MM.1S (cell line): ENCODE measurements around the gene UBAC2.

Experiments
- CTCF ChIP-seq: fragments of 300-600 bp; sonication (generic); IDR thresholded peaks from 2 replicates; pipeline ENCODE4 v1.5.1; 2016; ENCODE audit warnings: antibody characterized with exemption, low read length, mixed read lengths
- EZH2 ChIP-seq: fragments of 300-600 bp; sonication (generic); optimal IDR thresholded peaks from 2 replicates; pipeline ENCODE3; 2017; ENCODE audit warnings: low read depth, mild to moderate bottlenecking, antibody characterized with exemption, low read length, mixed read lengths
- EZH2phosphoT487 ChIP-seq: fragments of 300-600 bp; sonication (generic); IDR thresholded peaks from 2 replicates; pipeline ENCODE4 v1.6.1; 2018; ENCODE audit warnings: antibody characterized with exemption, low read length

DNA sequence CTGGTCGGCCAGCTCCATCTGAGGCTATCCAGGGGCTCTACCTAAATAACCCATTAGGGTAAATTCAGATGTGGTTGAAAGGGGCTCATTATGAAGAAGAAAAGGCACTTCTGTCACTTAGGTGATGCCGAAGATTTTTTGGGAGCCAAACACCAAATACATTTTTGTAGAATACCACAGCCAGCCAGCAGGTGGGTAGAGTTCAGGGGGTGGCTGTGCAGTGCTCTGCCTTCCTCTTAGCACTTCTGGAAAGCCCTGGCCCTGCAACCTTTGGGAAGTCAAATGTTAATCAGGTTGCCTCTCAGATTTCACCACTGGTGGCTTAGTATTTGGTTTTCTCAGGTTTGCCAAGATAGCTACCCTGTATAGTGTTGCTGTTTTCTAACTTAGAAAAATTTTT is 76.1 kb downstream of the UBAC2 start:
- no peak for TF ChIP-seq CTCF
- TF ChIP-seq EZH2phosphoT487 = no peak
- TF ChIP-seq EZH2 = no peak
